GM12891 (cell line): ENCODE measurements around the gene BMP6.

Experiments
- PAX5 ChIP-seq: IDR thresholded peaks from 2 replicates; pipeline ENCODE4 v1.6.1; 2011; ENCODE audit warnings: low read length, moderate library complexity, mild to moderate bottlenecking; ENCODE audit not compliant: insufficient read depth, severe bottlenecking
- POLR2A ChIP-seq: IDR thresholded peaks from 2 replicates; pipeline ENCODE4 v1.6.1; 2011; ENCODE audit warnings: low read depth, low read length, control low read depth
- POLR2AphosphoS5 ChIP-seq: IDR thresholded peaks from 2 replicates; pipeline ENCODE4 v1.6.1; 2011; ENCODE audit warnings: low read depth, low read length, control low read depth
- POU2F2 ChIP-seq: IDR thresholded peaks from 2 replicates; pipeline ENCODE4 v1.6.1; 2011; ENCODE audit warnings: low read depth, mild to moderate bottlenecking, control low read depth, low read length, moderate library complexity
- SPI1 ChIP-seq: IDR thresholded peaks from 2 replicates; pipeline ENCODE4 v1.6.1; 2011; ENCODE audit warnings: low read depth, low read length, control low read depth
- TAF1 ChIP-seq: IDR thresholded peaks from 2 replicates; pipeline ENCODE4 v1.6.1; 2011; ENCODE audit warnings: low read depth, low read length, control low read depth

- TF ChIP-seq POLR2A (no peak), POLR2AphosphoS5 (no peak), SPI1 (no peak), POU2F2 (no peak), TAF1 (no peak), PAX5 (no peak)
Measured at GRCh38 chr6:7737106-7737505, 11.2 kb downstream of the BMP6 start.
